CD4-positive, CD25-positive, alpha-beta regulatory T cell (primary cell): ENCODE measurements around the gene ORAI2. TPM values are rescaled to one million over a fixed set of nuclear protein-coding genes. Genes with fewer than 3 reads are reported as not detected.
"Not testable (repeated sequence)": the region's sequence is repeated elsewhere in the genome, so short reads cannot be mapped to it uniquely, and the experiment has no call there.

Source experiments
- ATAC-seq, 2 donors: fragments of 150-1000 bp; cut with Tn5 transposase; one replicate each; pipeline ENCODE4 v1.10.0; 2021; ENCODE audit warnings: low read depth in 2 of 2, moderate number of reproducible peaks in 2 of 2, moderate library complexity in 1 of 2
- DNase-seq, 3 donors: peaks; one replicate each; pipeline versions ENCODE4 v3.0.0 to v3.0.0-alpha.2; 2012 to 2022; ENCODE audit warnings: mixed read lengths in 1 of 3
- H3K27ac ChIP-seq: one replicate; pipeline ENCODE4 v1.7.0; 2013; ENCODE audit warnings: mild to moderate bottlenecking, low read length; ENCODE audit not compliant: insufficient read depth, poor library complexity, severe bottlenecking
- H3K27me3 ChIP-seq: one replicate; pipeline ENCODE4 v1.7.0; 2013; ENCODE audit warnings: low read length; ENCODE audit not compliant: control insufficient read depth, insufficient read depth
- H3K36me3 ChIP-seq: one replicate; pipeline ENCODE4 v1.7.0; 2013; ENCODE audit warnings: mild to moderate bottlenecking, low read length, moderate library complexity; ENCODE audit not compliant: control insufficient read depth, insufficient read depth
- H3K4me1 ChIP-seq: 2 replicates; pipeline ENCODE4 v1.7.0; 2013; ENCODE audit warnings: mild to moderate bottlenecking, low read length; ENCODE audit not compliant: insufficient read depth, control insufficient read depth, poor library complexity, severe bottlenecking
- H3K4me3 ChIP-seq: one replicate; pipeline ENCODE4 v1.7.0; 2013; ENCODE audit warnings: low read depth, mild to moderate bottlenecking, low read length, moderate library complexity
- H3K9me3 ChIP-seq, 2 experiments: 1 replicate in 1 of 2; 2 replicates in 1 of 2; pipeline ENCODE4 v1.7.0; 2013; ENCODE audit warnings: low read length in 2 of 2, mild to moderate bottlenecking in 1 of 2, moderate library complexity in 1 of 2; ENCODE audit not compliant: control insufficient read depth in 2 of 2
- H3K27ac Mint-ChIP-seq, 3 donors: one replicate each; pipeline ENCODE4 v1.8.0; 2020 to 2022; ENCODE audit warnings: mild to moderate bottlenecking in 3 of 3, mixed read lengths in 3 of 3, moderate library complexity in 2 of 3
- H3K27me3 Mint-ChIP-seq: one replicate; pipeline ENCODE4 v1.8.0; 2022; ENCODE audit warnings: mild to moderate bottlenecking, mixed read lengths
- H3K36me3 Mint-ChIP-seq: one replicate; pipeline ENCODE4 v1.8.0; 2020; ENCODE audit warnings: mixed read lengths
- H3K4me1 Mint-ChIP-seq, 4 donors: one replicate each; pipeline ENCODE4 v1.8.0; 2020 to 2022; ENCODE audit warnings: mixed read lengths in 4 of 4, mild to moderate bottlenecking in 1 of 4
- H3K4me3 Mint-ChIP-seq, 4 donors: one replicate each; pipeline ENCODE4 v1.8.0; 2020 to 2022; ENCODE audit warnings: mild to moderate bottlenecking in 4 of 4, mixed read lengths in 4 of 4, moderate library complexity in 3 of 4
- H3K9me3 Mint-ChIP-seq, 7 donors: one replicate each; pipeline ENCODE4 v1.8.0; 2020 to 2022; ENCODE audit warnings: mixed read lengths in 7 of 7, mild to moderate bottlenecking in 3 of 7, moderate library complexity in 2 of 7
- polyA plus RNA-seq, 4 donors: library from polyadenylated mRNA; unstranded; fragments of 300-500 nt; fragmentation: Illumina TruSeq; gene quantifications; one replicate each; pipeline ENCODE4 v1.2.3, GENCODE V29; 2021
- total RNA-seq: library from RNA; stranded (reverse); gene quantifications from one replicate; pipeline ENCODE4 v1.2.3, GENCODE V29; 2022

The ORAI2 gene
- total and polyA plus RNA-seq, 5 donors from 2014 or later = 14.6 to 26.6 (median 17.1) TPM

GRCh38 chr7:102484317-102484716 lies 50.9 kb downstream of the ORAI2 start:
- ATAC-seq, H3K27me3 ChIP-seq, H3K36me3 ChIP-seq, H3K4me1 Mint-ChIP-seq, H3K4me3 ChIP-seq, DNase-seq, H3K27ac ChIP-seq, H3K27me3 Mint-ChIP-seq, H3K36me3 Mint-ChIP-seq, H3K27ac Mint-ChIP-seq, H3K9me3 ChIP-seq, H3K4me1 ChIP-seq, H3K9me3 Mint-ChIP-seq, H3K4me3 Mint-ChIP-seq: not testable (repeated sequence)

- H3K36me3 ChIP-seq, H3K4me1 ChIP-seq, H3K27ac ChIP-seq, H3K9me3 ChIP-seq, H3K36me3 Mint-ChIP-seq, H3K4me1 Mint-ChIP-seq, H3K4me3 Mint-ChIP-seq, H3K27me3 ChIP-seq, H3K4me3 ChIP-seq, H3K27me3 Mint-ChIP-seq, H3K9me3 Mint-ChIP-seq, H3K27ac Mint-ChIP-seq: not testable (repeated sequence)
- ATAC-seq = peak; percentile 33 to 35
- peak in 2 of 3 donors; percentile 36 to 51 for DNase-seq
Observed at GRCh38 chr7:102490529-102491075, 57.2 kb downstream of the ORAI2 start.

- not testable (repeated sequence) for H3K4me1 Mint-ChIP-seq, H3K36me3 Mint-ChIP-seq, H3K9me3 Mint-ChIP-seq, H3K27me3 Mint-ChIP-seq, H3K27me3 ChIP-seq, H3K4me1 ChIP-seq, H3K9me3 ChIP-seq, H3K27ac ChIP-seq, H3K4me3 ChIP-seq, H3K27ac Mint-ChIP-seq, H3K36me3 ChIP-seq
- peak overlapping the region in 1 of 4 donors; percentile 65 for H3K4me3 Mint-ChIP-seq
- DNase-seq = peak in 2 of 3 donors; percentile 27 to 53
- peak; percentile 28 to 43 for ATAC-seq
Observed at GRCh38 chr7:102493220-102493935, 60.0 kb downstream of the ORAI2 start.

GRCh38 chr7:102494026-102494425 lies 60.7 kb downstream of the ORAI2 start:
- not testable (repeated sequence) for H3K36me3 Mint-ChIP-seq, H3K27me3 ChIP-seq, H3K9me3 Mint-ChIP-seq, H3K36me3 ChIP-seq, H3K27ac ChIP-seq, H3K27ac Mint-ChIP-seq, H3K4me1 Mint-ChIP-seq, H3K4me3 ChIP-seq, H3K9me3 ChIP-seq, H3K27me3 Mint-ChIP-seq, H3K4me1 ChIP-seq
- peak in 1 of 3 donors; percentile 49 for DNase-seq
- peak in 1 of 2 donors; percentile 12 for ATAC-seq
- peak overlapping the region in 1 of 4 donors; percentile 29 for H3K4me3 Mint-ChIP-seq

GRCh38 chr7:102494473-102495149 lies 61.2 kb downstream of the ORAI2 start:
- peak; percentile 77 to 82 for ATAC-seq
- H3K27me3 ChIP-seq, H3K36me3 ChIP-seq, H3K9me3 ChIP-seq, H3K27ac ChIP-seq, H3K9me3 Mint-ChIP-seq, DNase-seq, H3K36me3 Mint-ChIP-seq, H3K4me1 Mint-ChIP-seq, H3K4me1 ChIP-seq, H3K4me3 ChIP-seq, H3K27me3 Mint-ChIP-seq, H3K4me3 Mint-ChIP-seq, H3K27ac Mint-ChIP-seq: not testable (repeated sequence)

- not testable (repeated sequence) for H3K27me3 ChIP-seq, H3K36me3 ChIP-seq, H3K9me3 ChIP-seq, H3K9me3 Mint-ChIP-seq, H3K4me1 ChIP-seq, H3K27me3 Mint-ChIP-seq, H3K4me3 Mint-ChIP-seq, H3K4me3 ChIP-seq, H3K27ac ChIP-seq, H3K36me3 Mint-ChIP-seq, H3K4me1 Mint-ChIP-seq, H3K27ac Mint-ChIP-seq, ATAC-seq, DNase-seq
Observed at GRCh38 chr7:102496861-102497260, 63.5 kb downstream of the ORAI2 start.

- not testable (repeated sequence) for DNase-seq, H3K4me1 ChIP-seq, H3K4me3 Mint-ChIP-seq, H3K27me3 ChIP-seq, H3K4me1 Mint-ChIP-seq, H3K27me3 Mint-ChIP-seq, H3K9me3 Mint-ChIP-seq, ATAC-seq, H3K36me3 Mint-ChIP-seq, H3K27ac ChIP-seq, H3K36me3 ChIP-seq, H3K9me3 ChIP-seq, H3K27ac Mint-ChIP-seq, H3K4me3 ChIP-seq
Observed at GRCh38 chr7:102497308-102497707, 63.9 kb downstream of the ORAI2 start.

- not testable (repeated sequence) for ATAC-seq, H3K9me3 Mint-ChIP-seq
Observed at GRCh38 chr7:102498321-102498720, 64.9 kb downstream of the ORAI2 start.

More at GRCh38 chr7:102498321-102498720, 64.9 kb downstream of the ORAI2 start:
- H3K36me3 Mint-ChIP-seq, H3K27ac Mint-ChIP-seq, H3K4me1 ChIP-seq, DNase-seq, H3K4me3 Mint-ChIP-seq, H3K4me1 Mint-ChIP-seq, H3K27me3 Mint-ChIP-seq, H3K4me3 ChIP-seq, H3K27ac ChIP-seq, H3K9me3 ChIP-seq, H3K27me3 ChIP-seq, H3K36me3 ChIP-seq: not testable (repeated sequence)
